GM21737 (cell line): ENCODE results near the gene TPM2.

ENCODE experiments used
- ATAC-seq: cut with Tn5 transposase; IDR thresholded peaks from one replicate; pipeline ENCODE4 v1.9.1; 2021; ENCODE audit warnings: mild to moderate bottlenecking, moderate library complexity; ENCODE audit not compliant: unreplicated experiment

Gene TPM2

DNA sequence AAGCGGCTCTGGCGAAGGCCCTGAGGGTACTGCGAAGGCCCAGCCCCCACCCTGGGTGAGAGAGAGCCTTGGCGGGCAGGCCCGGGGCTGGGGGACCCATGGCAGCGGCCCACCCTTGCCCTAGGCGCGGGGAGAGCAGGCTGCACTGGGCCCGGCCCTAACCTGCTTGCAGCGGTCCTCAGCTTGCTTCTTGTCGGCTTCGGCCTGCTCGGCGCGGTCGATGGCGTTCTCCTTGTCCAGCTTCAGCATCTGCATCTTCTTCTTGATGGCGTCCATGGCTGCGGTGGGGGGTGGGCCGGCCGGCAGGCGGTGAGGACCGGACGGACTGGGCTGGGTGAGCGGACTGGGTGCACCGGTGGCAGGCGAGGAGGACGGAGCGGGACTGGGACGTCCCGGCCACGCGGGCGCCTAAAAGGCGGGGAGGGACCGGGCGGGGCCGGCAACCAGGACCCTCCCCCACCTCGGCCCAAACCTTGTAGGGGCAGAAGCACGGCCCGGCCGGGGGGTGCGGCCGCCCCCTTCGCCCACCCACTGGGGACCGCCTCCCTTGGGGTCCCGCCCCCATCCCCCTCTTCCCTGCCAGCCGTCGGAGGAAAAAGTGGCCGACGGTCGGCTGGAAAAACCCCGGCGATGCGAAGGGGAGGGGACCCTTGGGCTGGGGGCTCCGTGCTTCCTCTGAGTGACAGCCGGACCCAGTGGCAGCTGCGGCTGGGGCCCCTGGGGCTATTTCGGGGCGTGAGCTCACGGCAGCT, at the start of gene TPM2:
TSS of gene TPM2 (minus strand) at position 384 of the 752 bp plus-strand sequence. CDS start at position 276, 108 bp downstream.
- no peak for ATAC-seq

DNA sequence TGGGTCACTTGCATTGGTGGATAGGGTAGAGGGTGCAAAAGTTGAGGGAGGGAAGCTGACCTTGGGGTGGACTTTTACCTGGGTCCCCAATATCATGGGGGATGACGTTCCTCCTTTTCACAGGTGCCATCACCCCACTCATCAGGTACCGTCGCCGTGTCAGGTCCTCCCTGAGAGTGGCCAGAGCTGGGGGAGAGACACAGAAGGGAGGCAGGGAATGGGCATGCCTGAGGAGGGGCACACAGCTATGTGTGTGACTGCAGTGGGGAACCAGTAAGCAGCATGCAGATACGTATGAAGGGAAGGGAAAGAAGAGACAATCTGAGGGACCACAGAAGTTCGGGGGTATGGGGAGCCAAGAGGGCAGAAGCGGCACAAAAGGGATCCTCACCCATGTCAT, 49.2 kb upstream of the TPM2 start:
- ATAC-seq = no peak

DNA sequence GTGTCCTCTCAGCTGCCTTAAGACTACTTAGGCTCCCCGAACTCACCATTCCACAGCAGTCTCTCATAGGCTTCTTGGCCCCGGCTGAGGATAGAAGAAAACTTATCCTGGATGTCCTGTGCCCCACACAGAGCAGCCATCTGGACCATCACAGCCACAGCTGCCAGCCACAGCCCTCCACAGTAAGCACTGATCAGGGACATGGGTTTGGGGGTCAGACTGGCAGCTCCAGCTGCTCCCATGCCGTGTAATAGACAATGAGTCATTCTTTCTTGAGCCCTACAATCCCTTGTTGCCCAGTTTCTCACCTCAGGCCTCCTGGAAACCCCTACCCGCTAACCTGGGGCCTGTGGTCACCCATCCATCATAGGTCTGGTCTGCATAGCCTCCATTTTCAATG, 48.5 kb upstream of the TPM2 start:
- no peak for ATAC-seq

DNA sequence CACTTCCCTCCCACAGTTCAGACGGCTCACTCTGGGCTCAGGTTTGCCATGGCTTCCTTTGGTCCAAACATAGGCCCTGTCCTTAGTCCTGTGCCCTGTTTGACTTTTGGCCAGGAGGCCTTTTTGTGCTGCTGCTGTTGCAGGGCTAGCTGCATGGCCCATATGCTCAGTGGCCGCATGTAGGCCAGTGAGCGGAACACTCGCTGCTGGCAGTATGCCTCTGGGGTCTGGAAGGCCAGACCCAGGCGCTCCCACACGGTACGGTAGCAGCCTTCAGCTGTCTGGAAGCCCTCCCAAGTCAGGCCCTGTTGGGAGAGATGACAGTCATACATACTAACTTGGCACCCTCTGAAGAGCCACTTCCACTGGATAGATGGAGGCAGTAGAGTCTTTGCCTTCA, 47.4 kb upstream of the TPM2 start:
- no peak for ATAC-seq

DNA sequence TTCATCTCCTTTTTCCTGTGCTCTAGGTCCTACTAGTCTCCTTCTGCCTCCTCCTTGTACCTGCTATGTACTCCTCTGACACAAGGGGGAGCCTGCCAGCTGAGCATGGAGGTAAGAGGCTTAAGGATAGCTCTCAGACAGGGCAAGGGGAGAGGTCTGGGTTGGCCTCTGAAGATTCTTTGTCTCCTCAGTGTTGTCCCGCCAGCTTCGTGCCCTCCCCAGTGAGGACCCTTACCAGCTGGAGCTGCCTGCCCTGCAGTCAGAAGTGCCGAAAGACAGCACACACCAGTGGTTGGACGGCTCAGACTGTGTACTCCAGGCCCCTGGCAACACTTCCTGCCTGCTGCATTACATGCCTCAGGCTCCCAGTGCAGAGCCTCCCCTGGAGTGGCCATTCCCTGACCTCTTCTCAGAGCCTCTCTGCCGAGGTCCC, 46.5 kb upstream of the TPM2 start:
- no peak for ATAC-seq

DNA sequence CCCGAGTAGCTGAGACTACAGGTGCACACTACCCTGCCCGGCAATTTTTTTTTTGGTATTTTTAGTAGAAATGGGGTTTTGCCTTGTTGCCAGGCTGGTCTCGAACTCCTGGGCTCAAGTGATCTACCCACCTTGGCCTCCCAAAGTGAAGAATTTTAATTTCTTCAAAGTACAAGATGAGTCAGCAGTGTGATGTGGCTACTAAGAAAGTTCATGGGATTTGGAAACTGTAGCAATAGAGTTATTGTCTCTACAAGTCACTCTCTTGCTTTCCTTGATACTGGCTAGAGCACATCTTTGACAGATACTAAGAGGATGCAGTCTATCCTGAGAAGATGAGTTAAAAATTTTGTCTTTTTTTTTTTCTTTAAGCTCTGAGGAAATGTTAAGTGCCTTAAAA, 44.4 kb upstream of the TPM2 start:
- ATAC-seq = no peak

DNA sequence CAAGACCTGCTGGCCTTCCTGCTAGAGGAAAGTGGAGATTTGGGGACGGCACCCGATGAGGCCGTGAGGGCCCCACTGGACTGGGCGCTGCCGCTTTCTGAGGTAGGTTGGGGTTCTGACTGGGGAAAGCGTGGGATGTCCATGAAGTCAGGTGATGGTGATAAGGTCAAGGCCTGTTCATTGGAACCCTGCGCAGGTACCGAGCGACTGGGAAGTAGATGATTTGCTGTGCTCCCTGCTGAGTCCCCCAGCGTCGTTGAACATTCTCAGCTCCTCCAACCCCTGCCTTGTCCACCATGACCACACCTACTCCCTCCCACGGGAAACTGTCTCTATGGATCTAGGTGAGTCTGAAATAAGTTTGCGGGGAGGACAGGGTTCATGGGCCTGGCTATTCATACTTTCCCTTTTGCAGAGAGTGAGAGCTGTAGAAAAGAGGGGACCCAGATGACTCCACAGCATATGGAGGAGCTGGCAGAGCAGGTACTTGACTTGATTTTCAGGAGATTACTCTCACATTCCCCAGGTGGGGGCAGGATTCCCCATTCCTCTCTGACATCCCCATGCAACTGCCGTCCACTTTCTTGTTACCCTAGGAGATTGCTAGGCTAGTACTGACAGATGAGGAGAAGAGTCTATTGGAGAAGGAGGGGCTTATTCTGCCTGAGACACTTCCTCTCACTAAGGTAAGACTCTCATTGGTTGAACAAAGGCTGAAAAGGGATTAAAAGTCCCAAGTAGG, 43.2 kb upstream of the TPM2 start:
- ATAC-seq = no peak

DNA sequence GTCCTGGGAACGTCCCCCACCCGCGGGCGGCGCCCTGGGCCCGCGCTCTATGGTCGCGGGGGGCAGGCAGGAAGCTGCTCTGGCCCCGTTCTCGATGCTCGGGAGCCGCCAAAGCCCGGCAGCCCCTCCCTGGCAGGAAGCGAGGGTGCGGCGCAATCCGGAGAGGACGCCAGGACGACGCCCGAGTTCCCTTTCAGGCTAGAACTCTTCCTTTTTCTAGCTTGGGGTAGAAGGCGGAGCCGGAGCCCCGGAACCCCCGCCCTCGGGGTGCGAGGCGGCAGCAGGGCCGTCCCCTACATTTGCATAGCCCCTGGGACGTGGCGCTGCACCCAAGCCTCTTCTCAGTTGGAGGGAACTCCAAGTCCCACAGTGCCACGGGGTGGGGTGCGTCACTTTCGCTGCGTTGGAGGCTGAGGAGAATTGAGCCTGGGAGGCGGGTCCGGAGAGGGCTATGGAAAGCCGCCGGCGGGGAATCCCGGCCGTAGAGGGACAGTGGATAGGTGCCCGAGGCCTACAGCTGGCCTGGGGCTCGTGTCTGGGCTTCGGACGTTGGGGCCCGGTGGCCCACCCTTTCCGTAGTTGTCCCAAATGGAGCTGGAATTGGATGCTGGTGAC, 42.6 kb upstream of the TPM2 start, which contains the start of the genes CREB3 and TLN1:
TSS of gene CREB3 (plus strand) at position 482 of the 615 bp plus-strand sequence. CDS start at position 589, 107 bp downstream.
TSS of gene TLN1 (minus strand) at position 11 of the 615 bp plus-strand sequence. CDS start 6,501 bp downstream, outside the sequence.
- ATAC-seq = peak; percentile 71

DNA sequence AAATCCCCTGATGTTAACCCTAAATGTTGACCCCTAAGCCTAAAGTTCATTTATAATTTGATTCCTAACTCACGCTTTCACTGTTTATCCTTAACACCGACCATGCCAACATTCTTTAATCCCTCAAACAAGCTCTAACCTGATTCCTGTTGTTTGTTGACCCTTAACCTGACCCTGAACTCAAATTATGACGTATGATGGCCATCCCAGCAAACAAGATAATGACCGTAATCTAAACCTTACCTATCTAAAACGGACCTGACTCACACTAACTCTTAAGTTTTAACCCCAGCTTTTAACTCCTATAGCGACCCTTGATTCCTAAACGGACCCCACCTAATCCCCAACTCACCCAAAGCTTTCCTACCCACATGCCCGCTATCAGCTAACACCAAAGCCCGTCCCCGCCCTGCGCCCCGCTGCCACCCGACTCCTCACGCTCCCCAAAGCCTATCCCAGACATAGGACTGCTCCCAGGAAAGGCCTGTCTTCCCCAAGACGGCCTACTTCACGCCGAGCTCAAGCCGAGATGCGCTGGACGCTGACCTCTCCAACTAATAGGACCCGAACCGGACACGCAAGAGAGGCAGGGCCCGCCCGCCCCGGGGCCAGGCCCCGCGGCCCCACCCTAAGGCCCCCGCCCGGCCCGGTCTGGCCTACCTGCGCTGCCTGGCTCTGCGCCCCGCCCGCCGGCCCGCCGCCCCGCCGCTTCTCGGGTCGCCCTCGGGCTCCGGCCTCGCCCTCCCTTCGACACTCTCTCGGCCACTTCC, 41.9 kb upstream of the TPM2 start:
- peak; percentile 0 for ATAC-seq

DNA sequence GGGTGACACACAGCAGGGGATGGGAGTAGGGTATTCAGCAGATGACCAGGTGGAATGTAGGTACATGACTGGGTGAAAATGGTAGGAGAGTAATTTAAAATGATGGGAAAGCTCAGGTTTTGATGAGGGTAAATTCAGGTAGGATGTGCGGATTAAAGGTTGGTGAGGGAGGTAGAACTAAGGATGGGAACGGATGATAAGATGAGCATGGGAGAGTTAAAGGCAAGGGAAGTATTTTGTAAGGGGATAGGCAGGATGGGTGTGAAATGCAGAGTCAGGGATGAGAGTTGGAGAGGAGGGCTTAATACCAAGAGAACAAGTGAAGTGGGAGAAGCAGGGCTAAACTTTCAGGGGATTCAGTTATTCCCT, 40.7 kb upstream of the TPM2 start:
- no peak for ATAC-seq

DNA sequence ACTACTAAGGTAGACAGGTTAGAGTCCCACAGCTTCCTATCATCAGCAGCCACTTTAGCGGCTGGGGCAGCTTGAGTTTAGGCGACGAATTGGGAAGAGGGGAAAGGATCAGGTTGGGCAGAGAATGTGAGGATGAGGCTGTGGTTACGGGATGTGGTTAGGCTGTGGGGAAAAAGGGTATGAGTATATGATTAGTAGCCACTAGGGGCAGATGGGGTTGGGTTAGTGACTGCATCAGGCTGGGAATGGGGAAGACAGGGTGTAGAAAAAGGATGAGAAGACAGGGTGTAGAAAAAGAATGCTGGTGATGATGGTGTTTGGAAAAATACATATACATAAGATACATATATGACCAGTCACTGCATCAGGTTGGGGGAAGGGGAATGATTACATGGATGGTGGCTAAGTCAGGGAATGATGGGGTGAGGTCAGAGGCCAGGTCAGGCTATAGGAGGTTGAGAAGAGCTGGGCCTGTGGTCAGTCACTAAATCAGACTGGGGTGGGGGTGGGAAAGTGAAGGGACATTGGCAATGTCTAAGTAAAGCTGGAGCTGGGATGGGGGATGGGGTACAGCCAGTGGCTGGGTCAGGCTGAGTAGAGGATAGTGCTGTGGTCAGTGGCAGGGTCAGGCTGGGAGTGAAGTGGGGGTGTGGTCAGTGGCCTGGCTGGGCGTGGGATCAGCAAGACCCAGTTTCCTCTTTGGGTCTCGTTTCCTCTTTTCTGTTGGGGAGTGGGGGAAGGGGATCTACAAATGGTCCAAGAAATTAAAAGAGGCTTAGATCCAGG, 40.2 kb upstream of the TPM2 start:
- ATAC-seq = no peak

DNA sequence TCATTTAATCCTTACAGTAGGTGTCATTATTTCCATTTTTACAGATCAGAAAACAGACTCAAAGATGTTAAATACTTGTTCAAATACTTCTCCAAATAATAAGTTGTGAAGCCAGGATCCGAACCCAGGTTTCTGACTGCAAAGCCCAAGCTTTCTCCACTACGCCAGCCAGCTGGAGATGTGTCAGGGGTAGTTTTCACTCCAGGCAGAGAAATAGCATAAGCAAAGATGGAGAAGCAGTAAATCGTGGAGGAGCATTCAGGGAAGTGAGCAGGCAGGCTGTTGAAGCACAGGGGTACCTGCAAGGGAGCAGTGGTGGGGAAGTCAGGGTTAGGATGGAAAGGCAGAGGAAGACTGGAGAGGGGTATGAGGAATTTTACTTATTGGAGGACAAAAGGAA, 39.4 kb upstream of the TPM2 start:
- ATAC-seq = no peak

DNA sequence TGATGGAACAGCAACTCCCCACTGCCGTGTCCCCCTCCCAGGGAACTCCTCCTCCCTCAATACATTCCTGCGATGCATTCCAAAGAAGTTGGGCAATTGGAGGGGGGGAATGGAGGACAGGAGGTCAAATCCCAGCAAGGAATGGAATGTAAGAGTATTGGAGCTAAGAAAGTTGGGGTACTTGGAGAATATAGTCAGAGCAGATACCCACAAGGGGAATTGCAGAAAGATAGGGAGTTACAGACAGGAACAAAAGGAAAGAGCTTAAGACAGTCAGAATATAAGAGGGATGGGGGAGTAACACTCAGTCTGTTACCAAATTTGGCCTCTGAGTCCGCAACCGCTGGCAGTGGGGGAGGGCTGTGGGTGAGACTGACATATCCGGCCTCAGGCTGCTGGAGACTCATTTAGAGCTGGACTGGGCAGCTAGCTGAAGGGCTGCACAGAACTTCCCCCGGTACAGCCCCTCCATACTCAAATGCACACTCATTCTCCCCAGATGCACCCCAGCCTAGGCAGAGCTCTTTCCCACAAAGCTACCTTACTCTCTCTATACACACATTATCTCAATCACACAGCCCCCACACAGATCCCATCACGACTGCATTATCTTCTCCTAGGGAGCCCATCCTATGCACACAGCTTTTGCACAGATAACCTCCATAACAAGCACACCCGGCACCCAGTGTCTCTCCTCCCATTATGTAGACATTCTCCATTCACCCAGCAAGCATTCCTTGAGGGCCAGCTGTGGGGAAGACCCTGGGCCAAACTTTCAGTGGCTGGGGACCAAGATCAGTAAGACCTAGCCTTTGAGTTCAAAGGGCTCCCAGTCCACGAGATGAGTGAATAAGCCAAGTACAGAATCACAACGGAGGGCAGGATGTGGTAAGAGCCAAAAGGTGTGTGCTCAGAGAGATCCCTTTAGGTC, 38.6 kb upstream of the TPM2 start:
- no peak for ATAC-seq

DNA sequence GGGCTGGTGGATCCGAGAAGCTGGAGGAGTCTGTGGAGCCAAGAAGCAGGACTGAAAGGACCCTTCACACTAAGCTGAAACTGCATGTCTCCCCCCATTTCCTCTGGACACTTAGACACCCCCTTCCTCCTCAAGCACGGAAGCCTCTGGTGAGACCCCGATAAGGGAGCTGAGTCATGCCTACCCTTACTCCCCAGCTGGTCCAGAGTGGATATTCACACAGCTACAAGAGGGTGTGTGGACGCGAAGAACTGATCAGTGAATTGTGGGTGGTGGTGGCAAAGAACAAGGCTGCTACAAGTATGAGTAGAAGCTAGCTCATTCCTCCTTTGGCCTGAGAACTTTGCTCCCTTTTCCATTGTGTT, 37.9 kb upstream of the TPM2 start:
- ATAC-seq = no peak

DNA sequence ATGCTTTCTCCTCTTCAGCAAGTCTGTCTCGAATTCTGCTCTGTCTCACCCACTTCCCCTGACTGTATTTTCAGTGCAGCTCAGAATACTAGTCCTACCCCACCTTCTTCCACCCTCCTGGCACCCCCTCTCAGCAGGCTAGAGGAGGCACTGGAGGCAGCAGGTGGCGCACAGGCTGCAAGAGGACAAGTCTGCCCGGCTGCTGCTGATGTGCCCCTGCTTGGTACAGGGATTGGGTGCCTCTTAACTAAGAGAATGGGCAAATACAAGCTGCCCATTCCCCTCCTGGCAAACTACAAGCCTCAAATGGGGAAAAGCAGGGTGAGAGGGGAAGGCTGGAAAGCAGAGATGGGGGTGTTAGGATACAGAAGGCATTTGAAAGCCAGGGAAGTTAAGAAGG, 37.2 kb upstream of the TPM2 start:
- no peak for ATAC-seq

DNA sequence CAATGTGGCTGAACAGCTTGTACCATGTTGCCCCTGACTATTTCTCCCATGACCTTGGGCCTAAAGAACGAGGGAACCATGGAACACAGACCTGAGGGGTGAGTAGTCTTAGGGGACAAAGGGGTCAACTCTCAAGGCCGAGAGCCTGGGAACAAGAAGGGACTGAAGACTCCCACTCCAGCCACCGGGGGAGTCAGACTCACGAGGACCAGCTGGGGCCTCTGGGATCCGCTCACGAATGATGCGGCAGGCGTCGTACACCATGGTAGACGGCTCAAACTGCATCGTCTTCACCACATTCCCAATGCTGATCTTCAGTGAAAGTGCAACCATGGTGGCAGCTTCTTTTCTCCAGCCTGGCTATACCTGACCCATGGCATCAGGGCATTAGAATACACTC, 35.6 kb upstream of the TPM2 start:
- no peak for ATAC-seq

DNA sequence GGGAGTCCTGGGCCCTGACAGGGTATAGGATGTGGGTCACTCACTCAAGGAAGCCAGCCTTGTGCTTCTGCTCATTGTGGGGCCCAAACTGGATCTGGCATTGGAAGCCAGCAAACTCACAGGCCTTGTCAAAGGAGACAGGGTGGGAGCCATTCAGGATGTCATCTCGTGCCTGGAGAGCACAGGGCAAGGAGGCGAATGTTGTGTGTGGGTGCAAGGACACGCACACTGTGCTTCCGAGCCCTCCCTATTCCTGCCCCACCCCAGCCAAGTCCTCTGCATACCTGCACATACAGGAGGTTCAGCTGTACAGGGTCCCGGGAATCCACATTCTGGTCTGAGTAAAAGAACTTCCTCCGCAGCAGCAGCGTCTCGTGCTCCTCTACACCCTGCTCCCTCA, 34.2 kb upstream of the TPM2 start:
- no peak for ATAC-seq

DNA sequence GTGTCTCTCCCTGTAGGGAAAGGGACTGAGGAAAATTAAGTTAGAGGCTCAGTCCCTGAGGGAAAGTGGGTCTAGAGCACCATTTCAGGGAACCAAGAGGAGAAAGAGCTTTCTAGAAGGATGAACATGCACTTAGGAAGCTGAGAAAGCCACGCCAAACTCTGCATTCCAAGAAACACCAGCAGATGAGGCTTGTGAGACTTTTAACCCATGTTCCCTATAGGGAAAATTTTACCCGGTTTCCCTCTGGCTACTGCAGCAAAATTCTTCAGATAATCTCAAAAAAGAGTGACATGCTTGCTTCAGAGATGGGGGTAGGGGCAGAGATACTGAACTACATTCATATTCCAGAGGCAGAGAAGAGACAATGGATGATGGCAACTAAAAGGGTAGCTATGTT, 33.7 kb upstream of the TPM2 start:
- no peak for ATAC-seq

DNA sequence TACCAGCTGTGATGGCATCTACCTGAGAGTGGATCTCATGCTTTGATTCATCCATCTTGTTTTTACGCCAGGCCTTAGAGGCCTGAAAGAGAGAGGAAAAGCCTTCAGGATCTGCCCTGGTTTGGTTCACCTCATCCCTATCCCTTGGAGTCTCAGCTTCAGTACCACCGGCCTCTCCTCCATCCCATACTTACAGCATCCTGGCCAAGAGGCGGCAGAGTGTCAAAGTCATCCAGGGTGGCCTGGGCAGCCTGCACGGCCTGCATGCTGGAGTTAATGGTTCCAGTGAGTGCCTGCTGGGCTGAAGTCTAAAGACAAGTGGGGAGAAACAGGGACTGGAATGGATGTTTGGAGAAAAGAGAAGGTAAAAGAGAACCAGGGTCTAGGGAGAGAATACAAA, 29.8 kb upstream of the TPM2 start:
- no peak for ATAC-seq
